GM10847 (cell line): ENCODE data around the gene SHB.

Source experiments
- POLR2A ChIP-seq: IDR thresholded peaks from 2 replicates; pipeline ENCODE4 v1.6.1; 2011; ENCODE audit not compliant: insufficient read length; ENCODE audit errors: extremely low read depth

SHB gene

GRCh38 chr9:38017149-38017884 is 51.7 kb downstream of the SHB start:
- TF ChIP-seq POLR2A, result no peak

- TF ChIP-seq POLR2A, result no peak
Measured at GRCh38 chr9:38016375-38017135, 52.5 kb downstream of the SHB start.

GRCh38 chr9:38015906-38016305 is 53.1 kb downstream of the SHB start:
- TF ChIP-seq POLR2A, result no peak

- TF ChIP-seq POLR2A, result no peak
Measured at GRCh38 chr9:38015266-38015665, 53.8 kb downstream of the SHB start.

- no peak for TF ChIP-seq POLR2A
Measured at GRCh38 chr9:38012767-38013450, 56.1 kb downstream of the SHB start.

GRCh38 chr9:38011991-38012390 is 57.0 kb downstream of the SHB start:
- no peak for TF ChIP-seq POLR2A

GRCh38 chr9:38010918-38011704 is 57.9 kb downstream of the SHB start:
- TF ChIP-seq POLR2A, result no peak

- no peak for TF ChIP-seq POLR2A
Measured at GRCh38 chr9:38009990-38010389, 59.0 kb downstream of the SHB start.

- TF ChIP-seq POLR2A, result no peak
Measured at GRCh38 chr9:38009035-38009501, 60.0 kb downstream of the SHB start.

- no peak for TF ChIP-seq POLR2A
Measured at GRCh38 chr9:38008168-38009034, 60.6 kb downstream of the SHB start.

GRCh38 chr9:38007016-38007415 is 62.0 kb downstream of the SHB start:
- TF ChIP-seq POLR2A, result no peak

GRCh38 chr9:38006163-38006562 is 62.9 kb downstream of the SHB start:
- TF ChIP-seq POLR2A, result no peak

- TF ChIP-seq POLR2A, result no peak
Measured at GRCh38 chr9:38004809-38005560, 64.0 kb downstream of the SHB start.
